ENCODE results near the gene HSPA12B.

HSPA12B gene

DNA sequence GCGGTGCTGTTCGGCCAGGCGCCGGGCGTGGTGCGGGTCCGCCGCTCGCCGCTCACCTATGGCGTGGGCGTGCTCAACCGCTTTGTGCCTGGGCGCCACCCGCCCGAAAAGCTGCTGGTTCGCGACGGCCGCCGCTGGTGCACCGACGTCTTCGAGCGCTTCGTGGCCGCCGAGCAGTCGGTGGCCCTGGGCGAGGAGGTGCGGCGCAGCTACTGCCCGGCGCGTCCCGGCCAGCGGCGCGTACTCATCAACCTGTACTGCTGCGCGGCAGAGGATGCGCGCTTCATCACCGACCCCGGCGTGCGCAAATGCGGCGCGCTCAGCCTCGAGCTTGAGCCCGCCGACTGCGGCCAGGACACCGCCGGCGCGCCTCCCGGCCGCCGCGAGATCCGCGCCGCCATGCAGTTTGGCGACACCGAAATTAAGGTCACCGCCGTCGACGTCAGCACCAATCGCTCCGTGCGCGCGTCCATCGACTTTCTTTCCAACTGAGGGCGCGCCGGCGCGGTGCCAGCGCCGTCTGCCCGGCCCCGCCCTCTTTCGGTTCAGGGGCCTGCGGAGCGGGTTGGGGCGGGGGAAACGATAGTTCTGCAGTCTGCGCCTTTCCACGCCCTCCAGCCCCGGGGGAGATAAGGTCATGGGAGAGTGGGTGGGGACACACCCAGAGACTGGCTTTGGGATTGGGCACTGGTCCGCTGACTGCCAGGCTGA, 19.3 kb downstream of the HSPA12B start:
- Mint-ChIP-seq H3K4me3 (peak overlapping the region in 1 of 2 donors; percentile 69), H3K36me3 (ENCODE audit: insufficient read depth) (peaks cover 3% of the 10 kb centered on the region), H3K27ac (no peak overlapping the region), H3K9me3 (no peaks in the 10 kb centered on the region), H3K27me3 (peaks cover 6 to 23% of the 10 kb centered on the region in 2 donors), H3K4me1 (ENCODE audit: low read depth in 2 of 2) (peaks cover 0 to 3% of the 10 kb centered on the region in 2 donors)
- DNase-seq (peak in 2 of 3 experiments; percentile 27 to 32), ATAC-seq (replicated peaks) (peak; percentile 57)

- Mint-ChIP-seq H3K4me3 (peak overlapping the region in 1 of 2 donors; percentile 69), H3K27me3 (peaks cover 3 to 18% of the 10 kb centered on the region in 2 donors), H3K36me3 (ENCODE audit: insufficient read depth) (peaks cover 3% of the 10 kb centered on the region), H3K27ac (no peak overlapping the region), H3K9me3 (no peaks in the 10 kb centered on the region), H3K4me1 (ENCODE audit: low read depth in 2 of 2) (peaks cover 0 to 3% of the 10 kb centered on the region in 2 donors)
- DNase-seq: no peak
- no peak for ATAC-seq (replicated peaks)
These were observed 19.9 kb downstream of the HSPA12B start for GRCh38 chr20:3752386-3752759.

- H3K4me1 Mint-ChIP-seq (ENCODE audit: low read depth in 2 of 2): peaks cover 0 to 3% of the 10 kb centered on the region in 2 donors
- DNase-seq (peak; percentile 51 to 61 (median 54)), ATAC-seq (replicated peaks) (peak; percentile 71)
- peaks cover 0 to 10% of the 10 kb centered on the region in 2 donors for H3K27me3 Mint-ChIP-seq
- H3K27ac Mint-ChIP-seq: no peak overlapping the region
- peaks cover 3% of the 10 kb centered on the region for H3K36me3 Mint-ChIP-seq (ENCODE audit: insufficient read depth)
- H3K4me3 Mint-ChIP-seq: peak overlapping the region in 1 of 2 donors; percentile 69
- no peaks in the 10 kb centered on the region for H3K9me3 Mint-ChIP-seq
These were observed 20.6 kb downstream of the HSPA12B start for GRCh38 chr20:3753098-3753497.

- H3K9me3 Mint-ChIP-seq: no peaks in the 10 kb centered on the region
- DNase-seq (no peak), ATAC-seq (replicated peaks) (no peak)
- H3K4me1 Mint-ChIP-seq (ENCODE audit: low read depth in 2 of 2): peaks cover 0 to 3% of the 10 kb centered on the region in 2 donors
- H3K27ac Mint-ChIP-seq: no peak overlapping the region
- no peak overlapping the region for H3K4me3 Mint-ChIP-seq
- peaks cover 0 to 4% of the 10 kb centered on the region in 2 donors for H3K27me3 Mint-ChIP-seq
- H3K36me3 Mint-ChIP-seq (ENCODE audit: insufficient read depth): peaks cover 4% of the 10 kb centered on the region
These were observed 21.2 kb downstream of the HSPA12B start for GRCh38 chr20:3753501-3754275.

- H3K27ac Mint-ChIP-seq: no peak overlapping the region
- H3K36me3 Mint-ChIP-seq (ENCODE audit: insufficient read depth): peaks cover 7% of the 10 kb centered on the region
- H3K9me3 Mint-ChIP-seq: no peaks in the 10 kb centered on the region
- H3K27me3 Mint-ChIP-seq: no peaks in the 10 kb centered on the region
- DNase-seq (no peak), ATAC-seq (replicated peaks) (no peak)
- H3K4me1 Mint-ChIP-seq (ENCODE audit: low read depth in 2 of 2): peaks cover 0 to 3% of the 10 kb centered on the region in 2 donors
- H3K4me3 Mint-ChIP-seq: no peak overlapping the region
These were observed 21.8 kb downstream of the HSPA12B start for GRCh38 chr20:3754276-3754630.

GRCh38 chr20:3755269-3755668, 22.8 kb downstream of the HSPA12B start:
- Mint-ChIP-seq H3K4me3 (no peak overlapping the region), H3K4me1 (ENCODE audit: low read depth in 2 of 2) (peaks cover 4 to 7% of the 10 kb centered on the region in 2 donors), H3K27ac (no peak overlapping the region), H3K9me3 (no peaks in the 10 kb centered on the region), H3K36me3 (ENCODE audit: insufficient read depth) (peaks cover 7% of the 10 kb centered on the region), H3K27me3 (no peaks in the 10 kb centered on the region)
- no peak for ATAC-seq (replicated peaks)
- no peak for DNase-seq

- DNase-seq (no peak), ATAC-seq (replicated peaks) (no peak)
- Mint-ChIP-seq H3K4me3 (no peak overlapping the region), H3K36me3 (ENCODE audit: insufficient read depth) (peaks cover 7% of the 10 kb centered on the region), H3K27me3 (no peaks in the 10 kb centered on the region), H3K4me1 (ENCODE audit: low read depth in 2 of 2) (peaks cover 4 to 9% of the 10 kb centered on the region in 2 donors), H3K27ac (no peak overlapping the region), H3K9me3 (no peaks in the 10 kb centered on the region)
These were observed 23.5 kb downstream of the HSPA12B start for GRCh38 chr20:3755814-3756480.

GRCh38 chr20:3757268-3757667, 24.8 kb downstream of the HSPA12B start:
- ATAC-seq (replicated peaks) (no peak), DNase-seq (no peak)
- Mint-ChIP-seq H3K9me3 (no peaks in the 10 kb centered on the region), H3K36me3 (ENCODE audit: insufficient read depth) (peaks cover 4% of the 10 kb centered on the region), H3K27ac (no peak overlapping the region), H3K4me1 (ENCODE audit: low read depth in 2 of 2) (peaks cover 4 to 6% of the 10 kb centered on the region in 2 donors), H3K4me3 (no peak overlapping the region), H3K27me3 (no peaks in the 10 kb centered on the region)

DNA sequence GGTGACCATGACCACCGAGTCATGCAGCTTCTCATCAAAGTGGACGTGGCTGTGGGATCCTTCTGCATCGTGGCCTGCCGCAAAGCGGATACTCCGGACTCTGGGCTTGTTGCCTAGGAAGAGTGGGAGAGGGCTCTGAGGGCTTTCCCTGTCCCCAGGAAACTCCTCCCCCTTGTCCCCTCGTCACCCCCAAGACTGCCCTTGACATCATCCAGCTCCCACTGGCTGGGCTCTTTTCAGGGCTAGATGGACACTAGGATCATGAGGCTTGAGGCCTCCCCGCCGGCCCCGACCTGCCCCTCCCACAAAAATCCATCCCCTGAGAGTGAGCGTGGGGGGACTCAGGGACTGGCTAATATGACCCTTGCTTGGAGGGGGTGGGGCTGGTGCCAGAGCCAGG, 26.1 kb downstream of the HSPA12B start:
- Mint-ChIP-seq H3K27me3 (no peaks in the 10 kb centered on the region), H3K4me1 (ENCODE audit: low read depth in 2 of 2) (peaks cover 4 to 6% of the 10 kb centered on the region in 2 donors), H3K4me3 (no peak overlapping the region), H3K36me3 (ENCODE audit: insufficient read depth) (peaks cover 4% of the 10 kb centered on the region), H3K27ac (no peak overlapping the region), H3K9me3 (no peaks in the 10 kb centered on the region)
- DNase-seq: no peak
- ATAC-seq (replicated peaks): no peak

GRCh38 chr20:3759316-3759823, 26.9 kb downstream of the HSPA12B start:
- Mint-ChIP-seq H3K4me1 (ENCODE audit: low read depth in 2 of 2) (peaks cover 4 to 8% of the 10 kb centered on the region in 2 donors), H3K36me3 (ENCODE audit: insufficient read depth) (peaks cover 4% of the 10 kb centered on the region), H3K4me3 (no peak overlapping the region), H3K27ac (peak overlapping the region in 1 of 2 donors; percentile 79), H3K9me3 (no peaks in the 10 kb centered on the region), H3K27me3 (no peaks in the 10 kb centered on the region)
- DNase-seq (no peak), ATAC-seq (replicated peaks) (no peak)

- Mint-ChIP-seq H3K36me3 (ENCODE audit: insufficient read depth) (peaks cover 4% of the 10 kb centered on the region), H3K4me3 (no peak overlapping the region)
- ATAC-seq (replicated peaks): no peak
These were observed 27.4 kb downstream of the HSPA12B start for GRCh38 chr20:3759884-3760283.

DNA sequence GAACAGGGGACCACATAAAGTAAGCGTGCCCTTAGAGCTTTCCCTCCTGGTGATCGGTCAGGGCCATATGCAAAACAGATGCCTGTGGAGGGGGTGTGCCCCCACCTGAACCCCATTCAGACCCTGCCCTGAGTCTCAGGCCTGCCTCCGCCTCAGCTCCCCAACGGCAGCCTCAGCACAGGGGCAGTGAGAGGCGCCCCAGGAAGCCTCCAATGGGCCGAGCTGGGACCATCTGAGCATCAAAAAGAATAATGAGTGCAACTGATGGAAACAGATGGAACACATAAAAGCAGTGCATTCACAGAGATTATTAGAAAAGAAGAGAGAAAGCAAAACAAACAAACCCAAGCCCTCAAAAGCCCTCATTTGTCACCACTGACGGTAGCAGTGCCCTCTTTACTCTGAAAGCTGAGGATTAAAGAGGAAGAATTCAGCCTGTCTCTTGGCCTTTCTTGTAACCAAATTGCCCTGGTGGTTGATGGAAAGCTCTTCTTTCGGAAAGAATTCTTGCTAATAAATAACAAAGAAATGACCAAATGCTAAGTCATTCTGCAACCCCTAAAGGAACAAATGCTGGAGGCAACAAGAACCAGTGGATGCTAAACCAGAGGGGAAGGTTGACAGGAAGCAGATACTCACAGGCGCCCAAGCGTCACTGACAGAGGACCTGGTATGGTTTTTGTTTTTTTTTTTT, 28.3 kb downstream of the HSPA12B start:
- Mint-ChIP-seq H3K4me1 (ENCODE audit: low read depth in 2 of 2) (peaks cover 4 to 14% of the 10 kb centered on the region in 2 donors), H3K4me3 (no peak overlapping the region), H3K27me3 (no peaks in the 10 kb centered on the region), H3K27ac (no peak overlapping the region), H3K36me3 (ENCODE audit: insufficient read depth) (peaks cover 4% of the 10 kb centered on the region), H3K9me3 (no peaks in the 10 kb centered on the region)
- ATAC-seq (replicated peaks): no peak
- DNase-seq: no peak

More at GRCh38 chr20:3759884-3760283, 27.4 kb downstream of the HSPA12B start:
- Mint-ChIP-seq H3K27me3 (no peaks in the 10 kb centered on the region), H3K9me3 (no peaks in the 10 kb centered on the region), H3K4me1 (ENCODE audit: low read depth in 2 of 2) (peaks cover 4 to 10% of the 10 kb centered on the region in 2 donors), H3K27ac (peak overlapping the region in 1 of 2 donors; percentile 79)
- DNase-seq: no peak
